IPS DF 6.9 (cell line): ENCODE measurements around the gene S100A5.

Experiments
- DNase-seq: peaks from one replicate; pipeline ENCODE4 v3.0.0-alpha.2; 2013; ENCODE audit warnings: low read depth, low spot score
- H3K27ac ChIP-seq: one replicate; pipeline ENCODE4 v1.5.1; 2013; ENCODE audit warnings: low read length, control low read depth
- H3K27me3 ChIP-seq: 2 replicates; pipeline ENCODE4 v1.6.1; 2013; ENCODE audit warnings: mild to moderate bottlenecking, low read length; ENCODE audit not compliant: control insufficient read depth, insufficient read depth
- H3K36me3 ChIP-seq: 2 replicates; pipeline ENCODE4 v1.6.1; 2013; ENCODE audit warnings: low read length; ENCODE audit not compliant: control insufficient read depth, insufficient read depth
- H3K4me1 ChIP-seq: 2 replicates; pipeline ENCODE4 v1.6.1; 2013; ENCODE audit warnings: low read length; ENCODE audit not compliant: control insufficient read depth, insufficient read depth
- H3K4me3 ChIP-seq: 2 replicates; pipeline ENCODE4 v1.5.1; 2013; ENCODE audit warnings: mild to moderate bottlenecking, low read length
- H3K9me3 ChIP-seq: 2 replicates; pipeline ENCODE4 v1.6.1; 2013; ENCODE audit warnings: low read length, inconsistent platforms; ENCODE audit not compliant: control insufficient read depth, insufficient read depth
- WGBS: extraction: QIAGEN DNeasy Blood & Tissue Kit; methylation state at CpG from one replicate; pipeline ENCODE4 v1.1.7; 2013; ENCODE audit warnings: mixed read lengths, missing lambda C conversion rate; ENCODE audit not compliant: insufficient read length, insufficient coverage; 5-methylcytosine and 5-hydroxymethylcytosine counted together

The S100A5 gene

DNA sequence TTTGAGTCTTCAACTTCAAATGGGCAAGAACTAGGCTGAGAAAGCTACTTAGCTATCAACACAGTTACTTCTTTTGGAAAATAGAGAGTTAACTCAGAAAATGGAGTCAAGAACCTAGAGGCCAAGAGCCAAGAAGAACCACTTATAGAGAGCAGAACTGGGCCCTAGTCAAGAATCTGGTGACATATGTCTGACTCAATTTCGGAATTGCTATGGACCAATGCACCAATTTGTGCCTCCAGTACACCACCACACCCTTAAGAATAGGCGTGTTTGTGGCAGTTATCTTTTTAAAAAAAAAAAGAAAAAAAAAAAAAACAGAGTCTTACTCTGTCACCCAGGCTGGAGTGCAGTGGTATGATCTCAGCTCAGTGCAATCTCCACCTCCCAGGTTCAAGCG, 17.1 kb upstream of the S100A5 start:
- no peaks in the 10 kb centered on the region for H3K4me1 ChIP-seq
- no CpG with 5 or more reads among the region's 3 CpGs for WGBS
- no peak overlapping the region for H3K4me3 ChIP-seq

DNA sequence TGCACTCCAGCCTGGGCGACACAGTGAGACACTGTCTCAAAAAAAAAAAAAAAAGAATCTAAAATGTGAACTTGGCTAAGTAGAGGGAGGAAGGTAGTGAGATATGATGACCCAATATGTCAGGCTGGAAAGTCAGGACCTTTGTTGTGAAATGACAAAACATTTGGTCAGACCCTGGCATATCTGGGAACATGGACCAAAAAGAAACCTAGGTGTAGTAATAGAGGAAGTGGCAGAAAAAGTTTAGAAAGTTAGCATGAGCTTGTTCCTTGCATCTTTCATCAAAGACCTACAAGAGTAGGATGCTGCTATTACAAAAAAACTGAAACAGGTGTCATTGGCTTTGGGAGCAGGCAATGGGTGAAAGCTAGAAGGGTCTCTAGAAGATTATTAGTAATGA, 15.6 kb upstream of the S100A5 start:
- H3K27me3 ChIP-seq, result no peaks in the 10 kb centered on the region
- WGBS, result no CpG with 5 or more reads among the region's 1 CpG
- H3K4me1 ChIP-seq, result no peaks in the 10 kb centered on the region
- H3K36me3 ChIP-seq, result no peaks in the 10 kb centered on the region
- no peak for DNase-seq
- H3K9me3 ChIP-seq, result no peaks in the 10 kb centered on the region
- H3K27ac ChIP-seq, result no peak overlapping the region
- H3K4me3 ChIP-seq, result no peak overlapping the region

More for the DNA sequence above, 17.1 kb upstream of the S100A5 start:
- Histone ChIP-seq H3K9me3 (no peaks in the 10 kb centered on the region), H3K27ac (no peak overlapping the region), H3K27me3 (no peaks in the 10 kb centered on the region), H3K36me3 (no peaks in the 10 kb centered on the region)
- no peak for DNase-seq

DNA sequence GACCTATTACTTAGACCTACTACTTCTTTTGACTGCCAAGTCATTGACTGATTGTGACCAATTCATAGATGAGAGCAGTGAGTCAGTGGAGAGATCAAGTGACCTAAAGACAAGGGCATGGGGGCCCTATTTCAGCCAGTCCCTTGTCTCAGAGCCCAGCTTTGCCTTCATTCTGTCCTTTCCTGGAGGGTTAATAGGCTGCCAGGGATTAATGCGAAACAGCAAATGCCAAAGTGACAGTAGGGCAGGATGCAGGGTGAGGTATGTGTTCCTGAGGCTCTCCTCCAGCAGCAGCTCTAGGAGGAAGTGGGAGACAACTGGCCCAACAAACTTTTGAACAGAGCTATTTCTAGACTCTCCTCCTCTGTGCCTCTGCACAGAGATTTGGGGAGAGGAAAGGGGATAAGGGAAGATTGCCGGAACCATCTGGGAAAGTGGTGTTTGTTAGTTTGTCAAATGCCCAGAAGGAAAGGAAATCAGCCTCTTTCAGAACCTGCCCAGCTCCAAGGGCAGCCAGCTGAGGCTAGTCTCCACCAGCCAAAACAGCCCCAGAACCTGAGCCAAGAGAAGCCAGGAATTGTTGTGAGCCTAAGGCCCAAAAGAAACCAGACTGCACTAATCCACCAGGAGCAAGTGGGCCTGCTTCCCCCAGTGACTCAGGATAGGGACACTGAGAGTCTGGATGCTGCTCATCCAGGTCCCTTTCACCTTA, 13.3 kb upstream of the S100A5 start:
- WGBS, result no CpG with 5 or more reads among the region's 2 CpGs
- no peak for DNase-seq
- Histone ChIP-seq H3K9me3 (no peaks in the 10 kb centered on the region), H3K27ac (no peak overlapping the region), H3K4me3 (no peak overlapping the region), H3K27me3 (no peaks in the 10 kb centered on the region), H3K4me1 (no peaks in the 10 kb centered on the region), H3K36me3 (no peaks in the 10 kb centered on the region)

DNA sequence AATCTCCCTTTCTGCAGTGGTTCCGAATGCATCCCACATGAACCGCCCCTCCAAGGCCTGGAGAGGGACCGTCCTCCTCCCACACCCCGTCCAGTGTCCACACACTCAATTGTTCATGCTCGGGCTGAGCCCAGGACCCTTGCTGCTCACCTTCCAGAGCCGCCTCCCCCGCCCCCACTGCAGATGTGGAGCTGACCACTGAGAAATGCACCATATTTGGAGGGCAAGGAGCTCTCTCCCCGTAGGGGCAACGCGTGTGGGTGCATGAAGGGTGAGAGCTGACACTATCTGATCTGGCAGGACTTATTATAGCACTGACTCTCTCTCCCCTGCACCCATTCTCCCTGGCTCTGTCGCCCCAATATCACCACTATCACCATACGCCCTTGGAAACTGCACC, 12.4 kb upstream of the S100A5 start:
- Histone ChIP-seq H3K36me3 (no peaks in the 10 kb centered on the region), H3K4me1 (no peaks in the 10 kb centered on the region), H3K4me3 (no peak overlapping the region), H3K27ac (no peak overlapping the region), H3K27me3 (no peaks in the 10 kb centered on the region), H3K9me3 (no peaks in the 10 kb centered on the region)
- DNase-seq, result no peak
- WGBS, result no CpG with 5 or more reads among the region's 12 CpGs

DNA sequence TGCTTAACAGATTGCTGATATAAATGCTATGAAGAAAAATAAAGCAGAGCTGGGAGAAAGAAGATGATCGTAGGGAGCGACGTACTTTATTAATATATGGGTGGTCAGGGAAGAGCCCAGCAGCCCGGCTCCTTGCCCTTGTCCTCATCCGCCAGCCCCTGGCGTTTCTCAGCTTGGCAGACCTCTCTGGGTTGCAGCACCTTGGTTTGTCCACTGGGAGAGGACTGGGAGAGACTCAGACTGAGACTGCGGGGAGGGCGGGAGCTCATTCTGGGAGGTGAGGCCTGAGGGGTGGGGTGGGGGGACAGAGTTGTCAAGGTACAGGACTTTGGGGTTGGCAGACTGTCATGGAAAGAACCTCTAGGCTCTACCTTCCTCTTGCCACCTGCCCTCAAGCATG, 11.6 kb upstream of the S100A5 start:
- no peak overlapping the region for H3K4me3 ChIP-seq
- no peaks in the 10 kb centered on the region for H3K36me3 ChIP-seq
- 0 out of 2 replicates have a peak, but pooled peaks cover 3% of the 10 kb centered on the region for H3K4me1 ChIP-seq
- H3K27me3 ChIP-seq, result no peaks in the 10 kb centered on the region
- H3K27ac ChIP-seq, result no peak overlapping the region
- no CpG with 5 or more reads among the region's 8 CpGs for WGBS
- DNase-seq, result no peak
- H3K9me3 ChIP-seq, result no peaks in the 10 kb centered on the region

DNA sequence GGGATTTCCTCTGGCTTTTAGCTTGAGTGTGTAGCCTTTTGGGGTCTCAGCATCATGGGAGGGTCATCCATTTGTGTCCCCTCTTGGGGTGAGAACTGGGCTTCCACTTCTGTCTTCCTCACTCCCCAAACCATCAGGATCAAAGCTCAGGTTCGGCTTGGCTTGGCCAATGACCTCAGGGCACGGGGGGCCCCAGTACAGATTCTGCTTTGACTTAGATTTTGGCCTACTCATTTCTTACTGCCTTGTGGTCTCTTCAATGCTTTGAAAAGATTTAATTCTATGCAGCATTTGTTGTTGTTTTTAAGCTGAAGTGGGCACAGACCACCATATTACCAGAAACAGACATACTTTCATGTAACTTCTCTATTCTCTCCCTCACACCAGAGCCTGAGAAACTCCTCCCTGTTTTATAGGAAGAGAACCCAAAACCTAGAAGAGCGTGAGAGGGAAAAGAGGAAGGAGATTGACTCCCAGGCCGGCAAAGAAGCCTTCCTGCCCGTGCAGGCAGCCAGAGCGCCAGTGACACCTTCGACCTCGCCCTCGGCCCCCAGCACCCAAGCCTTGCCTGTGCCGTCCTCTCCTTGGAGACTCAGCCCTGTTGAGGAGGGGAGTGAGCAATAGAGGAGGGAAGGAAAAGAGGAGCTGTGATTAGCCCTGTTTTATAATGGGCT, 10.2 kb upstream of the S100A5 start:
- DNase-seq, result no peak
- Histone ChIP-seq H3K36me3 (no peaks in the 10 kb centered on the region), H3K4me3 (no peak overlapping the region), H3K9me3 (no peaks in the 10 kb centered on the region), H3K4me1 (0 out of 2 replicates have a peak, but pooled peaks cover 3% of the 10 kb centered on the region), H3K27ac (no peak overlapping the region), H3K27me3 (no peaks in the 10 kb centered on the region)
- no CpG with 5 or more reads among the region's 10 CpGs for WGBS

DNA sequence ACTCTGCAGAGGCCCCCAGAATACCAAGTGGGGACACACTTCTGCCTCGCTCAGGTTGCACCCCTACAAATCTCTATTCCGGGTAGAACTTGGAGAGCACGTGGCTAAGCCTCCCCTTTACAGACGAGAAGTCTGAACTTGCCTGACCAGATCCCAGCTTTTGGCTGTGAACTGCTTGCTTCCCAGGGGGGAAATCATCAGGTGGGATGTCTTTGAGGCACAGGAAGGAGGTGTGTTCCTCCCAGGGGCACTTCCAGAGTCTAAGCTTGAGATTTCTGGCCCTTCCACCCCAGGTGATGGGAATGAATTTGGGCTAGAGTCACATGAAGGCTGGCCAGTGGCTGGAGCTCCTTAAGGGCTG, 9.6 kb upstream of the S100A5 start:
- DNase-seq, result no peak
- Histone ChIP-seq H3K4me3 (no peak overlapping the region), H3K4me1 (peaks cover 9% of the 10 kb centered on the region), H3K9me3 (no peaks in the 10 kb centered on the region), H3K27ac (no peak overlapping the region), H3K27me3 (no peaks in the 10 kb centered on the region), H3K36me3 (no peaks in the 10 kb centered on the region)
- WGBS, result no CpG with 5 or more reads among the region's 4 CpGs

DNA sequence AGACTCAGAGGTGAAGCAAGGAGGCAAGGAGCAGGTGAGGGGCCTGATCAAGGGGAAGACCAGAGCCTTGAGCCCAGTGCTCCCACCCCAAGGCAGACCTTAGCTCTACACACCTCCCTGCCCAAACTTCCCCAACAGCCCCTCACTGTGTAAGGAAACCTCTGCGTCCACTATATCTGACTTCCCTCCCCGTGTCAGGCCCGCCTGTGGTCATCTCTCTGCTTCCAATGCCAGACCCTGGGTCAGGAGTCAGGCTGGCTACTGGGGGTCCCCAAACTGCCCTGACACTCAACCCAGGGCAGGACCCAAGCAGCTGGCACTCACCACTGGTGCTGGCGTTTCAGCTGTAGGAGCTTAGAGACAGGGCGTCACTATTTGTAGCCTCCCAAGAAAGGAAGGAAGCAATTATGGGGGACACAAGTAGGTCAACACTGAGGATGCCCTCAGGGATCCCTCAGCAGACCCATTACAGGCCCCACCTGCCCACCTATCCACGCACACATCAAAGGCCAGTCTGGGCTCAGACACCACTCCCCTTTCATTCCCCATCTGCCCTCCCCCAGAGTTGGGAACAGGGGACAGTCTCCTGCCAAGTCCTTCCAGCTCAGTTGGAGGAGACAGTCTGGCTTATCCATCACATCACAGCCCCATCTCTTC, 9.1 kb upstream of the S100A5 start:
- no peak overlapping the region for H3K27ac ChIP-seq
- H3K9me3 ChIP-seq, result no peaks in the 10 kb centered on the region
- WGBS, result no CpG with 5 or more reads among the region's 6 CpGs
- no peak for DNase-seq
- peaks cover 12% of the 10 kb centered on the region for H3K4me1 ChIP-seq
- no peaks in the 10 kb centered on the region for H3K36me3 ChIP-seq
- H3K27me3 ChIP-seq, result no peaks in the 10 kb centered on the region
- H3K4me3 ChIP-seq, result no peak overlapping the region

DNA sequence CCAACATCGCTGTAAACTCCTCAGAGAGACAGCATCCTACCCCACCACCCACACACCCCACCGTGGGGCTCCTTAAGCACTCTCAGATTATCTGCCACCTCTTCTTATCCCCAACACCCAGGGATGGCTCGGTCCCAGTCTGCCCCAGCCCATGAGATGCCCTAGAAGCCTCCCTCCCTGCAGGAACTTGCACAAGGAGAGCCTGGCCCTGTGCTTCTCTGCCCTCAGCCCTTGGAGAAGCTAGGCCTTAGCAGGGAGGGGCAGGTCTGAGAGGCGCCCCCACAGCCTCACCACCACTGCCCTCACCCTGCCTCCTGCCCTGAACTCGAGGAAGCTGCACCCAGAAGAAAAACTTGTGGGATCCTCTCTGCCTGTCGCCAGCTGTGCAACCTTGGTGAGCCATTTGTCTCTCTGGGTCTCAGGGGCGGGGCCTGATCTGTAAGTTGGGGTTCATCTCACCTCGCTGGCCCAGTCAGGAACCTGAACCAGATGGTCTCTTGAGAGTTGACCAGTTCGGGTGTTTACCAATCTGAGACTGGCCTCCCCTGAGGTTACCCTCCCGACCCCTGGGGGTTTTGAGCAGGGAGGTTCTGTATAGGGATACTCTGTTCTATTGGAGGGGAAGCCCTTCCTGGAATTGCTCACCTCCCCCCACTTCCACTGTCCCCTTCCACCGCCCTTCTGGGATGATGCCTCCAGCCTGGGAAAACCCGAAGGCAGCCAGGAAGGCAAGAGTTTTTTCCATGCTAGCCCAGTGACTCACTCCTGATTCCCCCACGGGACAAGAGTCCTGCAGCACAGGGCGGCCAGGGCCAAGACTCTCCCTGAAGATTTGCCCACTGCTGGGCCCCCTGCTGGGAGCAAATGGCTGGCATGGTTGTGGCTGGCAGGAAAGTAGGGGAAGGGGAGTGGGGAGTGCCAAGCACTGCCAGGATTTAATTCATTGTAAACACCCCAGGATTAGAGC, 8.3 kb upstream of the S100A5 start, which contains the start of gene S100A3:
S100A3 (minus strand) TSS at position 537 of the 967 bp plus-strand sequence. CDS start 773 bp downstream, outside the sequence.
- no peak within 1 kb of the TSS for H3K27ac ChIP-seq
- no peak for DNase-seq

More for the DNA sequence above, 8.3 kb upstream of the S100A5 start, which contains the start of gene S100A3:
- Histone ChIP-seq H3K27me3 (no peaks in the 10 kb centered on the region), H3K4me3 (no peak within 1 kb of the TSS), H3K36me3 (no peaks in the 10 kb centered on the region), H3K9me3 (no peaks in the 10 kb centered on the region), H3K4me1 (peaks cover 16% of the 10 kb centered on the region)
- WGBS, result no CpG with 5 or more reads among the region's 14 CpGs
